CD4-positive, alpha-beta T cell treated with Interleukin-15 for 1 hour (primary cell): ENCODE results near the gene UBTD2.

ENCODE experiments used
- DNase-seq: peaks from one replicate; pipeline ENCODE4 v3.0.0-alpha.2; 2020

UBTD2 gene

DNA sequence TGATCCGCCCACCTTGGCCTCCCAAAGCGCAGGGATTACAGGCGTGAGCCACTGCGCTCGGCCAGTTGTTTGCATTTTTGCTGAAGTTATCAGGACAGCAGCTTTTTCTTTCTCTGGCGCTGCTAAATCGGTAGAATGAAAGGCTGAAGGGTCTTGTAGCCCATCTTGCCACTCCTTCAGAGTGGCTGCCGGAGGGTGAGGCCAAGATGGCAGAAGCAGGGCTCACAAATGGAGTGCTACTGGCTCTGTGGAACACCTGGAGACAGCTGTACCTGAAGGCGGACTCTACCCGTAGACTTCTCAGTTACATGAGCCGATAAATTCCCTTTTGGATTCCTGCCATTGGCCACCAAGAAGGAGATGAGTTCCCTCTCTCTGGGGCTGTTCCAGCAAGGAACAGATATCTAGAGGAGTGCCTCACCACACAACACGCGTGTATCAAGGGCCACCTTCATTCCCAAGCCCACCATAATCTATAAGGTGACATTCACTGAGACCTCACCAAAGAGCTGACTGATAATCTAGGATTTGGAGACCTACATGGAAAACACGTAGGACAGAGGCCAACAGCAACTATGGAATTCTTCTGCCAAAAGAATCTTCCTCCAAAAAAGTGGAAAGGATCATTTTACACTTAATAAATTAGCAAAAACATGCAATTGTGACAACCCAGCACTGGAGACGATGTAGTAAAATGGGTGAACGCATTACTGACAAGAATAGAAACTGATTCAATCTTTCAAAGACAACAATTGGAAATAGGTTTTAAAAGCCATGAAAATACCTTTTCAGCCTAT, 117.3 kb downstream of the UBTD2 start:
- no peak for DNase-seq

DNA sequence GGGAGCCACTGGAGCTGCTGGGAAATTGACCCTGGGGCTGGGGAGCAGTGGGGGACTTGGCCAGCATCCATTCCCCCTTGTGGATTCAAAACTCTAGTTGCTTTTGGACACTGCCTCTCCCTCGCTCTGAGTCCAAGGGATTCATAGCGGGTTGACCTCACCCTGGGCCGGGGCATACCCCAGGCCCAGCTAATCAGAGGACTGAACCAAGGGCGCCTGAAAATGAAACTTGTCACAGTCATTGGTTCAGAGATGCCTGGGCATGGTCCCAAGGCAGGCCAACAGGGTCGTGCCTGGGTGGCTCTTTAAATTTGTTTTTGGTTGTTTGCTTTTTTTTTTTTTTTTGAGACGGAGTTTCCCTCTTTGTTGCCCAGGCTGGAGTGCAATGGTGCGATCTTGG, 118.1 kb downstream of the UBTD2 start:
- no peak for DNase-seq

DNA sequence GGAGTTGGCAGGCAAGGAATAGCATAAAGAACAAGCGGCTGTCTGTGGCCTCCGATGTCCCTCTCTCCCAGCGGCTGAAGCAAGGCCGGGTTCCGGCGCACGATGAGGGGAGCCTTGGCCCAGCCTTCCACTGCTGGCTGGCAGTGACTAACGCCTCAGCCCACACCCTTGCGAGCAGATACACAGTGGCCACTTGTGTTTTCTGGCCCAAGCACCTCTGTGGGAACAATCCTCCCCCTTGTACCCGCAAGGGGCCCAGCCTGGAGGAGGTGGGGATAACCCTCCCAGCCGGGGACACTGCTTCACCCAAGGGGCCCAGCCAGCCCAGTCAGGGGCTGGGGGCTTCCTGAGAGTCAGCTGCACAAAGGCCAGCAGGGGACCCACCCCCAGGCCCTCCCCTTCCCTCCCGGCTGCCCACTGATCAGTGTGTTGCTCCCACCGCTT, 118.8 kb downstream of the UBTD2 start:
- no peak for DNase-seq

DNA sequence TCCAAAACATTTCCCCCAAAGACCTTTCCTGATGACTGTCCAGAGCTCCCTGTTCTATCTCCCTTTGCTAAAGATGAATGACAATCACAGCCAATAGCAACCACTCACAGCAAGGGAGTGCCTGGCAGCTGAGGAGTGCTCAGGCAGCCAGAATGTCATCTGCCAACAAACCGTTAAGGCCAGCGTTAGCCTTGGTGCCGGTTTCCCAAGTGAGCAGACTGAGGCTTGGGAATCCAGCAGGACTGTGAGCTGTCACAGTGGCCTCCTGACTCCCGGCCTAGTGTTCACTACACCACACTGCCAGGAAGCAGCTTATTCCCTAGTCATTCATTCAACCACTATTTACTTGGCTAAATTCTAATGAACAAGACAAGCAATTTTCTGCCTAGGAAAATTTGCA, 120.2 kb downstream of the UBTD2 start:
- no peak for DNase-seq

- DNase-seq: no peak
These were observed 120.6 kb downstream of the UBTD2 start for GRCh38 chr5:172162987-172163343.

DNA sequence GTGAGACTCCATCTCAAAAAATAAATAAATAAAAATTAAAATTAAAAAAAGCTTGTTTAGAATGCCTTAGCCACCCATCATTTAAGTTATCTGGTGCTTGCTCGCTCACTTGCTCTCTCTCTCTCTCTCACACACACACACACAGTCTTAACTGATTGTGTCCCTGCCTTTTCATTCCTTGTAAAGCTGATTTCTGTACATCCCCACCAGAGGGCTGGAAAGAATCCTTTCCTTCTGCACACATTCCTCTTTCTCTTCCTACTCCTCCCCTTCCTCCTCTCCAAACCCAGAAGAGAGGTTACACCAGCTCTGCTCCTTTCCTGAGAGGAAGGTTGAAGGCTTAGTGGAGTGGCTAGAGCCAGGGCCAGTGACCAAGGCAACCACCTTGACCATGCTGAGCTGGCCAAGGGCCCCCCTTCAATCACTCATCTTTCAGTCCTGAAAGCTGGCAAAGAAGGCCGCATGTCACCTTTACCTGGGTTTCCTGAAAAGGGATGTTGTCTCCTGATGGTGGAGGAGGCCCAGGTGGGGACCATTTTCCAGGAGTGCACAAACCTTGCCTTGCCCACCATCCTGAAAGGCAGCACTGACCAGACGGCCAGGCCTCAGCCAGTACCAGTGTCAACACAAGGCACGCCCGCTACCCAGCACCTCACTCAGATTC, 121.1 kb downstream of the UBTD2 start:
- DNase-seq: no peak

DNA sequence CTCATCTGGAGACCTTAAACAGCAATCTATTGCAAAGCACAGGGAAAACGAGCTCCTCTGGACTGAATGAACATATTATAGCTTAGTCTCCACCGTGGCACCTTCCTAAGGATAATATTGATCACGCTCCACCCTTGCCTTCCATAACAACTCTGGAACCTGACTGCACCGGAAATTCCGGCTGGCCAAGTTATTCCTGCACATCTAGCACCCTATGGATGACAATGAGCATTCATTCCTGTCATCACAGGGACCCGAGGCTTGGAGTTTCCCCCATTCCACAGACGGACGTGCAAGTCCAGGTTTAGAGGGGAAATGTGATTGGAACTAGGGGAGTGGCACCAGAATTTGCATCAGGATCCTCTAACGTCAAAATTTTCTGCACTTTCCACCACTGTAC, 123.1 kb downstream of the UBTD2 start:
- DNase-seq: no peak
